ENCODE data around the gene CEP72.

CEP72 gene

DNA sequence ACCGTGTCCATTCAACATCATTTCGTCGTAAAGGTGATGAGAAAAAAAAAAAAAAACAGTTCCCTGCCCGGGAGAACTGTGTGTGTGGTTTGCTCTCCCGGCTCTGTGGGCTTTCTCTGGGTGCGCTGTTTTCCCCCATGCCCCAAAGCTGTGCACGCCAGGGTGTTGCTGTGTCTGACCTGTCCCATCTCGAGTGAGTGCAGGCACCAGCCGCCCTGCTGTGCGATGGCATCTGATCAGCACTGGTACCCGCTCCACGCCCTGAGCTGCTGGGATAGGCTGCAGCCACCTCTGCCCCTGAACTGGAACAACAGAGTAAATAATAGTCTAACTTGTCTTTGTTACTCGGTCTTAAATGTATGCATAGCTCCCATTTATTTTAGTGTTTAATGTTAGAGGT, 33.3 kb downstream of the CEP72 start:
- TF ChIP-seq, protein P1, sequence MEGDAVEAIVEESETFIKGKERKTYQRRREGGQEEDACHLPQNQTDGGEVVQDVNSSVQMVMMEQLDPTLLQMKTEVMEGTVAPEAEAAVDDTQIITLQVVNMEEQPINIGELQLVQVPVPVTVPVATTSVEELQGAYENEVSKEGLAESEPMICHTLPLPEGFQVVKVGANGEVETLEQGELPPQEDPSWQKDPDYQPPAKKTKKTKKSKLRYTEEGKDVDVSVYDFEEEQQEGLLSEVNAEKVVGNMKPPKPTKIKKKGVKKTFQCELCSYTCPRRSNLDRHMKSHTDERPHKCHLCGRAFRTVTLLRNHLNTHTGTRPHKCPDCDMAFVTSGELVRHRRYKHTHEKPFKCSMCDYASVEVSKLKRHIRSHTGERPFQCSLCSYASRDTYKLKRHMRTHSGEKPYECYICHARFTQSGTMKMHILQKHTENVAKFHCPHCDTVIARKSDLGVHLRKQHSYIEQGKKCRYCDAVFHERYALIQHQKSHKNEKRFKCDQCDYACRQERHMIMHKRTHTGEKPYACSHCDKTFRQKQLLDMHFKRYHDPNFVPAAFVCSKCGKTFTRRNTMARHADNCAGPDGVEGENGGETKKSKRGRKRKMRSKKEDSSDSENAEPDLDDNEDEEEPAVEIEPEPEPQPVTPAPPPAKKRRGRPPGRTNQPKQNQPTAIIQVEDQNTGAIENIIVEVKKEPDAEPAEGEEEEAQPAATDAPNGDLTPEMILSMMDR (IDR thresholded peaks at IDR 0.05), result no peak

DNA sequence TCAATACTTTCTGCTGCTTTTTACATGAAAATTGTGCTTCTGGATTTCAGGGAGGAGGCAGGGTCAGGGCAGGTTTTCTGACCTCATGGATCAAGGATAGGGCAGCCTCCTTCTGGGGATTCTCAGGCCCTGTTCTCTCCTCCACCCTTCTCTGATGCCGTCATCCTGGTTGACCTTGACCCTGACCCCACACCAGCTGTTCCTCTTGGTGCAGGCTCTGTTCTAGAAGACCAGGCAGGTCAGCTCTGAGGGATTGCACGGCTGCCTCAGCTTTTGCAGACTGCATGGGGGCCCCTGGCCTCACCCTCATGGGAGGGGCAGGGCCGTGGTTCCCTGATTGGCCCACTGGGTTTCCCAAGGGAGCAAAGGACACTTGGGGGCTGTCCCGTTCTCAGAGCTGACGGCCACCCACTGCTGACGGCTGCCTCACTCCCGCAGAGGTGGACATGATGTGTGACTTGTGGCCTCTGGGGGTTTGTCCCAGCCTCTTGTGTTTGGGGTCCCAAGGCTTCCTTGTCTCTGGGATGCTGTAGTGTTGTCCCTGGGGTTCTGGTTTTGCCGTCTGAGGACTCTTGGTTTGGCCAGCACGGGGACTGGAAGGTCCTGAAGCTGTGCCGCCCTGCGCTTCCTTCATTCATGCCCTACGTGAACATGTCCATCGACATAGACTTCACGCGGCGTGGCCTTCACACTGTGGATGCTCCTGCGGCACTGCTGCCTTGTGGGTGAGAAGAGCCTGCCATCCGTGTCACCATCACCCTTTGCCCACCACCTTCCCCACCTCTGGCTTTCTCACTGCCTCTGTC, 34.5 kb downstream of the CEP72 start:
- TF ChIP-seq, protein P1 (IDR thresholded peaks at IDR 0.05), result no peak

DNA sequence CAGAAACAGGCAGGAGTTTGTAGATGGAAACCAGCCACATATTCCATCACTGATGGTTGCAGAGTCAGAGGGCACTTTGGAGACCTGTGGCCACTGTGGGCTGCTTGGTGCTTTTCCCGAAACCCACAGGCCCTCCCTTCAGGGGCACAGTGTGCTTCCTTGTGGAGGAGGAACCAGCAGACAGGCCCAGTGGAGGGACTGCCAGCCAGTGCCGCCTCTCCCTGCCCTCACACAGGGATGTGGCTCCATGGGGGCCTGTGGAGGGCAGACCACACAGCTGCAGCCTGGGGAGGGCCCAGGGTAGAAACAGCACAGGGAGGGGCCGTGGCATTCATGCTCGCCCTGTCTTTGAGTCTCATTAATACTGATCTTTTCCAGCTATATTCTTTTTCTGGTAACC, 35.2 kb downstream of the CEP72 start:
- TF ChIP-seq, protein P1 (IDR thresholded peaks at IDR 0.05), result no peak

DNA sequence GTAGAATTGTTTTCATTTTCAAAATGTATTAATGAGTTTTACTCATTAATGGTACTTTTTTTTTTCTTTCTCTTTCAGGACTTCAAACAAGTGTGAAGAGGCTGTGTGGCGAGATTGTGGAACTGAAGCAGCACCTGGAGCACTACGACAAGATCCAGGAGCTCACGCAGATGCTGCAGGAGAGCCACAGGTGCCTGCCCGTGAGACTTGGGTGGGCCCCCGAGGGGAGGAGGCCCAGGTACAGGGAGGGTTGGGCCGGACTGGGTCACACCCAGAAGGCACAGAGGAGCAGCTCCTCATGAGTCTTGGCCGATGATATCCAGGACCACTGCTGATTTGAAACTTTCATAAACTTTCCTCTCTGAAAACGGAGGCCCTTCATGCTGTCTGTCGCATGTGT, 35.6 kb downstream of the CEP72 start:
- TF ChIP-seq, protein P1 (IDR thresholded peaks at IDR 0.05), result no peak

DNA sequence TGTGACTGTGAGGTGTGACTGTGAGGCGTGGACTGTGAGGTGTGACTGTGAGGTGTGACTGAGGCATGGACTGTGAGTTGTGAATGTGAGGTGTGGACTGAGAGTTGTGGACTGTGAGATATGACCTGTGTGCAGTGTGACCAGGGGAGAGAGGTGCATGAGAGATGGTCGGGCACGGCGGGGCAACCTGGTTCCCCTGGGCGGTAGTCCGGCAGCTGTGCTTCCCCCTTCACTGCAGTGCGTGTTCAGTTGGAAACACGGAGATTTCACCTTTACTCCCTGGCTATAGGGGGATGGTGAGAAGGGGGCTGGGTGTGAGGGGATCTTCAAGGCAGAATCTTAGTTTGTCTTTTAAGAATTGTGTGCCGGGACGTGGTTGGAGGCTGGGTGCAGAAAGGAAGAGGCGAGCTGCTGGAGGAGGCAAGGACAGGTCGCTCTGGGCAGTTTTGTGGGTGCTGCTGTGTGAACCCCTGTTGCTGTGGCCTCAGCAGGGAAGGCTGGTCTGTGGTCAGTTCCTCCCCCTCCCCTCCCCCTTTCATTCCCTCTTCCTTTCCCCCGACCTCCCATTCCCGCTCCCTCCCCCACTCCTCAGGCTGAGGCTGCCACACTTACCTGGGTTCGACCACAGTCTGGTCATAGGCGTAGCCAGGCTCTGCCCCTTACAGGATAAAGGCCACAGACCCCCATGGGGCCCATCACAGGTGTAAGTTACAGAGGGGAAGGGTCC, 39.3 kb downstream of the CEP72 start:
- TF ChIP-seq, protein P1 (IDR thresholded peaks at IDR 0.05), result no peak

DNA sequence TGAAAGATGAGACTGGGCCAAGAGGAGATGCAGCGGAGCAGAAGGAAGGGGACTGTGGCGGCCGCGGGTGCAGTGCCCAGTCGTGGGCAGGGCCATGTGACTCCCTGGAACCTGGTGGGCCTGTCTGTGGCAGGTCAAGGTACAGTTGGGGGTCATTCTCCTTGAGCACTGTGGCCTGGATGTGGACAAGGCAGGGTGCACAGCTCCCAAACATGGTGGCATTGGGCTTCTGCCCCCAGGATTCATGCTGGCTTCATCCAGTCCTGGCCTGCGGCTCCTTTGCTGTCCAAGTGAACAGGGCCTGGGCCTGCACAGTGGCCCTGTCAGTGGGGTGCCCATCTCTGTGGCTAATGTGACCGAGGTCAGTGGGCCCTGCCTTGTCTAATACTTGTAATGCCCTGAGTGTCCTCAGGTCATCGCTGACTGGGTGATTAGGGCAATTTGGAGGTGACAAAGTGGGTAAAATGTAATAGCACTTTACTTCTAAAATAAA, 39.9 kb downstream of the CEP72 start:
- TF ChIP-seq, protein P1 (IDR thresholded peaks at IDR 0.05), result no peak

DNA sequence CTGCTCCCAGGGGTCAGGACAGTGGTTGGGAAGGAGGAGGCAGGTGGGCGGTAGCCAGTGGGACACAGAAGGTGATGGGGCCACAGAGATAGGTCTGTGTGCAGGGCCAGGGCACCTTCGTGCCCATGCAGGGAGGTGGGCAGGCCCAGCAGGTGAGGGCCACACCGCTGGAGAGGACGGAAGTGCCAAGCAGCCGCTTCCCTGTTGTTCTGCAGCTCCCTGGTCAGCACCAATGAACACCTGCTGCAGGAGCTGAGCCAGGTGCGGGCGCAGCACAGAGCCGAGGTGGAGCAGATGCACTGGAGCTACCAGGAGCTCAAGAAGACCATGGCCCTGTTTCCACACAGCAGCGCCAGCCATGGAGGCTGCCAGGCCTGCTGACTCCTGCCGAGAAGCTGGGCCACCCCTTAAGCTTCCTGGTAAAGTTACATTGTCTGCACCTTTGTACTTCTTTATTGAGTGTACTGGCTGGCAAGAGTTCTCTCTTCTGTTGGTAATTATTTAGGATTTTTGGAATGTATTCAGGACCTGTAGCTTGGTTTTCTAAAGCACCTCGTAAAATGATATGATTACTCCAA, 40.7 kb downstream of the CEP72 start:
- TF ChIP-seq, protein P1 (IDR thresholded peaks at IDR 0.05), result no peak
